IMR-90 (cell line): ENCODE results near the gene ANO8.

Source experiments
- BHLHE40 ChIP-seq: fragments of 150-350 bp; IDR thresholded peaks from 2 replicates; pipeline ENCODE4 v1.6.1; 2016; ENCODE audit warnings: mild to moderate bottlenecking, low read depth, low read length
- CEBPB ChIP-seq: IDR thresholded peaks from 2 replicates; pipeline ENCODE4 v1.6.1; 2012; ENCODE audit warnings: low read depth, low read length, improper control_type of control experiment
- CTCF ChIP-seq: conservative IDR thresholded peaks from 2 replicates; pipeline ENCODE4 v1.5.1; 2012; ENCODE audit warnings: mild to moderate bottlenecking, low read depth, low read length, improper control_type of control experiment
- FOS ChIP-seq: fragments of 150-350 bp; IDR thresholded peaks from 2 replicates; pipeline ENCODE4 v1.6.1; 2016; ENCODE audit warnings: low read depth, low read length
- MAFK ChIP-seq: IDR thresholded peaks from 2 replicates; pipeline ENCODE4 v1.6.1; 2012; ENCODE audit warnings: low read depth, low read length, improper control_type of control experiment
- MAZ ChIP-seq: IDR thresholded peaks from 2 replicates; pipeline ENCODE4 v1.6.1; 2012; ENCODE audit warnings: low read depth, mild to moderate bottlenecking, low read length, improper control_type of control experiment, moderate library complexity, borderline replicate concordance
- MXI1 ChIP-seq: IDR thresholded peaks from 2 replicates; pipeline ENCODE4 v1.6.1; 2012; ENCODE audit warnings: low read depth, mild to moderate bottlenecking, low read length, moderate library complexity, borderline replicate concordance
- NFE2L2 ChIP-seq: fragments of 150-350 bp; IDR thresholded peaks from 2 replicates; pipeline ENCODE4 v1.6.1; 2016; ENCODE audit warnings: low read depth, mild to moderate bottlenecking, low read length
- POLR2A ChIP-seq: IDR thresholded peaks from 2 replicates; pipeline ENCODE4 v1.6.1; 2012; ENCODE audit warnings: mild to moderate bottlenecking, low read depth, low read length
- RAD21 ChIP-seq: IDR thresholded peaks from 2 replicates; pipeline ENCODE4 v1.6.1; 2012; ENCODE audit warnings: low read length, improper control_type of control experiment
- RCOR1 ChIP-seq: IDR thresholded peaks from 2 replicates; pipeline ENCODE4 v1.6.1; 2012; ENCODE audit warnings: mild to moderate bottlenecking, low read length, improper control_type of control experiment; ENCODE audit not compliant: insufficient replicate concordance
- SMC3 ChIP-seq: fragments of 150-350 bp; IDR thresholded peaks from 2 replicates; pipeline ENCODE4 v1.6.1; 2016; ENCODE audit warnings: low read depth, mild to moderate bottlenecking, antibody characterized with exemption, low read length, moderate library complexity

GRCh38 chr19:17303167-17303939, 31.3 kb downstream of the ANO8 start, which contains the start of gene ABHD8:
- TF ChIP-seq CTCF = peak; percentile 51
- TF ChIP-seq CEBPB = no peak
- TF ChIP-seq RCOR1 = no peak
- no peak for TF ChIP-seq POLR2A
- TF ChIP-seq FOS = no peak
- TF ChIP-seq SMC3 = no peak
- no peak for TF ChIP-seq MAFK
- 0 out of 2 replicates have a peak, but pooled peaks have one; percentile 9 for TF ChIP-seq BHLHE40
- 0 out of 2 replicates have a peak, but pooled peaks have one; percentile 10 for TF ChIP-seq RAD21
- TF ChIP-seq MXI1 = no peak
- TF ChIP-seq NFE2L2 = no peak
- peak; percentile 81; the same call in 1 of the 2 replicates for TF ChIP-seq MAZ
